Adrenal gland (tissue), 5 donors: ENCODE data around the gene GATA2.

Source experiments
- POLR2A ChIP-seq, 2 donors: fragments of 450-650 bp; IDR thresholded peaks; one replicate each; pipeline ENCODE4 v1.6.1; 2017; ENCODE audit warnings: antibody characterized with exemption in 2 of 2, mild to moderate bottlenecking in 2 of 2, moderate library complexity in 1 of 2
- TF ChIP-seq, protein P1 (sequence below), 6 experiments: fragments of 450-650 bp in 4 of 6; fragments of 200-600 bp in 2 of 6; sonication (generic) in 1 of 6; IDR thresholded peaks; 1 replicate in 5 of 6; 2 replicates in 1 of 6; pipeline versions ENCODE4 v1.5.1 to v1.8.0; 2016 to 2021; ENCODE audit warnings: antibody characterized with exemption in 6 of 6, mild to moderate bottlenecking in 2 of 6, moderate library complexity in 1 of 6
- donor health status: DM: no; HTN: no; CAD: no.

GRCh38 chr3:128496019-128496601, 3.1 kb upstream of the GATA2 start:
- no peak for TF ChIP-seq POLR2A (IDR thresholded peaks at IDR 0.05)
- TF ChIP-seq, protein P1, sequence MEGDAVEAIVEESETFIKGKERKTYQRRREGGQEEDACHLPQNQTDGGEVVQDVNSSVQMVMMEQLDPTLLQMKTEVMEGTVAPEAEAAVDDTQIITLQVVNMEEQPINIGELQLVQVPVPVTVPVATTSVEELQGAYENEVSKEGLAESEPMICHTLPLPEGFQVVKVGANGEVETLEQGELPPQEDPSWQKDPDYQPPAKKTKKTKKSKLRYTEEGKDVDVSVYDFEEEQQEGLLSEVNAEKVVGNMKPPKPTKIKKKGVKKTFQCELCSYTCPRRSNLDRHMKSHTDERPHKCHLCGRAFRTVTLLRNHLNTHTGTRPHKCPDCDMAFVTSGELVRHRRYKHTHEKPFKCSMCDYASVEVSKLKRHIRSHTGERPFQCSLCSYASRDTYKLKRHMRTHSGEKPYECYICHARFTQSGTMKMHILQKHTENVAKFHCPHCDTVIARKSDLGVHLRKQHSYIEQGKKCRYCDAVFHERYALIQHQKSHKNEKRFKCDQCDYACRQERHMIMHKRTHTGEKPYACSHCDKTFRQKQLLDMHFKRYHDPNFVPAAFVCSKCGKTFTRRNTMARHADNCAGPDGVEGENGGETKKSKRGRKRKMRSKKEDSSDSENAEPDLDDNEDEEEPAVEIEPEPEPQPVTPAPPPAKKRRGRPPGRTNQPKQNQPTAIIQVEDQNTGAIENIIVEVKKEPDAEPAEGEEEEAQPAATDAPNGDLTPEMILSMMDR (IDR thresholded peaks at IDR 0.05) = no peak
